ENCODE measurements around the gene FLNB.

FLNB gene

GRCh38 chr3:58170376-58170775 is 162.2 kb downstream of the FLNB start:
- no peak for TF ChIP-seq CTCF (IDR thresholded peaks at IDR 0.05; ENCODE audit: low read depth, low read length)
- no peak overlapping the region for H3K4me3 ChIP-seq (replicated peaks in 1 of 2; ENCODE audit: low read depth in 2 of 2, low read length in 2 of 2)
- DNase-seq (ENCODE audit: low read depth in 2 of 2) = no peak

- DNase-seq (ENCODE audit: low read depth in 2 of 2) = no peak
- TF ChIP-seq CTCF (IDR thresholded peaks at IDR 0.05; ENCODE audit: low read depth, low read length) = no peak
- H3K4me3 ChIP-seq (replicated peaks in 1 of 2; ENCODE audit: low read depth in 2 of 2, low read length in 2 of 2) = no peak overlapping the region
Observed at GRCh38 chr3:58171126-58171525, 162.9 kb downstream of the FLNB start.

- DNase-seq (ENCODE audit: low read depth in 2 of 2) = no peak
- no peak overlapping the region for H3K4me3 ChIP-seq (replicated peaks in 1 of 2; ENCODE audit: low read depth in 2 of 2, low read length in 2 of 2)
- TF ChIP-seq CTCF (IDR thresholded peaks at IDR 0.05; ENCODE audit: low read depth, low read length) = no peak
Observed at GRCh38 chr3:58173029-58173668, 164.9 kb downstream of the FLNB start.

GRCh38 chr3:58173669-58174398 is 165.6 kb downstream of the FLNB start:
- TF ChIP-seq CTCF (IDR thresholded peaks at IDR 0.05; ENCODE audit: low read depth, low read length) = peak; percentile 44
- DNase-seq (ENCODE audit: low read depth in 2 of 2) = peak; percentile 33 to 36
- H3K4me3 ChIP-seq (replicated peaks in 1 of 2; ENCODE audit: low read depth in 2 of 2, low read length in 2 of 2) = no peak overlapping the region

- no peak for DNase-seq (ENCODE audit: low read depth in 2 of 2)
- no peak for TF ChIP-seq CTCF (IDR thresholded peaks at IDR 0.05; ENCODE audit: low read depth, low read length)
- H3K4me3 ChIP-seq (replicated peaks in 1 of 2; ENCODE audit: low read depth in 2 of 2, low read length in 2 of 2) = no peak overlapping the region
Observed at GRCh38 chr3:58175187-58175436, 166.9 kb downstream of the FLNB start.

- H3K4me3 ChIP-seq (replicated peaks in 1 of 2; ENCODE audit: low read depth in 2 of 2, low read length in 2 of 2) = no peak overlapping the region
- no peak for TF ChIP-seq CTCF (IDR thresholded peaks at IDR 0.05; ENCODE audit: low read depth, low read length)
- peak; percentile 33 to 71 for DNase-seq (ENCODE audit: low read depth in 2 of 2)
Observed at GRCh38 chr3:58175437-58176184, 167.4 kb downstream of the FLNB start.

Measured in cardiac fibroblast (primary cell).